OCI-LY1 (cell line): ENCODE results near the gene OR10H1.
"Not testable (repeated sequence)": the region's sequence is repeated elsewhere in the genome, so short reads cannot be mapped to it uniquely, and the experiment has no call there.

Experiments used
- H2AFZ ChIP-seq: fragments of 200-600 bp; sonication (generic), shearing (Covaris generic); 2 replicates; pipeline ENCODE4 v1.6.0; 2014; ENCODE audit warnings: antibody characterized with exemption, mild to moderate bottlenecking, low read length
- H3F3A ChIP-seq: fragments of 200-600 bp; sonication (generic), shearing (Covaris generic); 2 replicates; pipeline ENCODE4 v1.6.0; 2014; ENCODE audit warnings: mild to moderate bottlenecking, antibody characterized with exemption, low read length, moderate library complexity; ENCODE audit not compliant: insufficient read depth
- H3K27ac ChIP-seq: fragments of 200-600 bp; sonication (generic); 2 replicates; pipeline ENCODE4 v1.5.1; 2014; ENCODE audit warnings: low read length, mixed run types, mild to moderate bottlenecking, low read depth; ENCODE audit not compliant: poor library complexity, severe bottlenecking
- H3K27me3 ChIP-seq: fragments of 200-600 bp; sonication (generic); 2 replicates; pipeline ENCODE4 v1.6.0; 2014; ENCODE audit warnings: antibody characterized with exemption, mild to moderate bottlenecking, low read length, moderate library complexity; ENCODE audit not compliant: insufficient read depth
- H3K36me3 ChIP-seq: fragments of 200-600 bp; sonication (generic); 2 replicates; pipeline ENCODE4 v1.6.1; 2014; ENCODE audit warnings: mild to moderate bottlenecking, antibody characterized with exemption, low read length, moderate library complexity, mixed read lengths; ENCODE audit not compliant: insufficient read depth
- H3K4me1 ChIP-seq: fragments of 200-600 bp; sonication (generic); 2 replicates; pipeline ENCODE4 v1.5.1; 2014; ENCODE audit warnings: mild to moderate bottlenecking, low read length, moderate library complexity; ENCODE audit not compliant: insufficient read depth, severe bottlenecking
- H3K4me2 ChIP-seq: fragments of 200-600 bp; sonication (generic), shearing (Covaris generic); 2 replicates; pipeline ENCODE4 v1.6.1; 2014; ENCODE audit warnings: low read length
- H3K4me3 ChIP-seq: fragments of 200-600 bp; sonication (generic); 2 replicates; pipeline ENCODE4 v1.5.1; 2014; ENCODE audit warnings: low read length, low read depth, mild to moderate bottlenecking, mixed read lengths; ENCODE audit not compliant: poor library complexity, severe bottlenecking
- H3K79me2 ChIP-seq: fragments of 200-600 bp; shearing (Covaris generic); 2 replicates; pipeline ENCODE4 v1.6.1; 2016; ENCODE audit warnings: mixed run types, low read length, mixed read lengths; ENCODE audit not compliant: insufficient read depth
- H3K9ac ChIP-seq: fragments of 200-600 bp; sonication (generic), shearing (Covaris generic); 2 replicates; pipeline ENCODE4 v1.6.1; 2014; ENCODE audit warnings: mild to moderate bottlenecking, low read length, mixed read lengths
- H3K9me2 ChIP-seq: fragments of 200-600 bp; sonication (generic), shearing (Covaris generic); 2 replicates; pipeline ENCODE4 v1.6.1; 2014; ENCODE audit warnings: low read depth, mild to moderate bottlenecking, low read length, mixed read lengths
- H3K9me3 ChIP-seq: fragments of 200-600 bp; shearing (Covaris generic); 2 replicates; pipeline ENCODE4 v1.6.1; 2014; ENCODE audit warnings: low read length, mixed read lengths
- H4K20me1 ChIP-seq: fragments of 200-600 bp; sonication (generic), shearing (Covaris generic); 2 replicates; pipeline ENCODE4 v1.6.0; 2016; ENCODE audit warnings: mild to moderate bottlenecking, low read length; ENCODE audit not compliant: insufficient read depth
- CTCF ChIP-seq: fragments of 200-600 bp; sonication (generic), shearing (Covaris generic); IDR thresholded peaks from 2 replicates; pipeline ENCODE4 v1.5.1; 2017; ENCODE audit warnings: mild to moderate bottlenecking, antibody characterized with exemption, low read length, moderate library complexity, mixed read lengths
- EZH2 ChIP-seq: fragments of 200-600 bp; sonication (generic), shearing (Covaris generic); IDR thresholded peaks from 2 replicates; pipeline ENCODE4 v1.8.0; 2017; ENCODE audit warnings: borderline replicate concordance, mixed run types, mild to moderate bottlenecking, antibody characterized with exemption, low read length, moderate library complexity, mixed read lengths

Gene OR10H1

GRCh38 chr19:15776264-15776663, 39.2 kb downstream of the OR10H1 start:
- Histone ChIP-seq H3K27me3 (no peaks in the 10 kb centered on the region), H2AFZ (no peak overlapping the region), H3K9me3 (no peaks in the 10 kb centered on the region), H3K36me3 (no peaks in the 10 kb centered on the region), H4K20me1 (no peaks in the 10 kb centered on the region), H3K4me2 (no peak overlapping the region), H3K9ac (no peak overlapping the region), H3K9me2 (no peaks in the 10 kb centered on the region), H3K27ac (no peak overlapping the region), H3K4me3 (no peak overlapping the region), H3K79me2 (no peaks in the 10 kb centered on the region), H3F3A (no peaks in the 10 kb centered on the region), H3K4me1 (no peaks in the 10 kb centered on the region)
- TF ChIP-seq CTCF (no peak), EZH2 (no peak)

- H3K4me1 ChIP-seq = no peaks in the 10 kb centered on the region
- no peak overlapping the region for H3K4me2 ChIP-seq
- H3K36me3 ChIP-seq = no peaks in the 10 kb centered on the region
- H4K20me1 ChIP-seq = no peaks in the 10 kb centered on the region
- no peaks in the 10 kb centered on the region for H3K79me2 ChIP-seq
- no peak for TF ChIP-seq CTCF
- TF ChIP-seq EZH2 = no peak
- H2AFZ ChIP-seq = no peak overlapping the region
- H3K27ac ChIP-seq = no peak overlapping the region
- no peaks in the 10 kb centered on the region for H3K27me3 ChIP-seq
- H3F3A ChIP-seq = no peaks in the 10 kb centered on the region
- H3K4me3 ChIP-seq = no peak overlapping the region
- H3K9ac ChIP-seq = no peak overlapping the region
- no peaks in the 10 kb centered on the region for H3K9me3 ChIP-seq
- H3K9me2 ChIP-seq = no peaks in the 10 kb centered on the region
Observed at GRCh38 chr19:15775249-15775648, 40.2 kb downstream of the OR10H1 start.

GRCh38 chr19:15774159-15774558, 41.3 kb downstream of the OR10H1 start:
- H3K36me3 ChIP-seq, H3K4me2 ChIP-seq, H3K9me3 ChIP-seq, H3K27ac ChIP-seq, H3K9me2 ChIP-seq, H3F3A ChIP-seq, H4K20me1 ChIP-seq, H3K4me1 ChIP-seq, H3K27me3 ChIP-seq, H3K79me2 ChIP-seq, H3K9ac ChIP-seq, H3K4me3 ChIP-seq, H2AFZ ChIP-seq: not testable (repeated sequence)

GRCh38 chr19:15769586-15769985, 45.9 kb downstream of the OR10H1 start:
- H3K4me2 ChIP-seq = no peak overlapping the region
- H3K36me3 ChIP-seq = no peaks in the 10 kb centered on the region
- TF ChIP-seq EZH2 = no peak
- TF ChIP-seq CTCF = no peak
- no peaks in the 10 kb centered on the region for H3K27me3 ChIP-seq
- no peak overlapping the region for H3K9ac ChIP-seq
- H3K4me3 ChIP-seq = no peak overlapping the region
- H4K20me1 ChIP-seq = no peaks in the 10 kb centered on the region
- H3F3A ChIP-seq = no peaks in the 10 kb centered on the region
- H3K4me1 ChIP-seq = no peaks in the 10 kb centered on the region
- H3K27ac ChIP-seq = no peak overlapping the region
- H2AFZ ChIP-seq = no peak overlapping the region
- H3K9me3 ChIP-seq = no peaks in the 10 kb centered on the region
- no peaks in the 10 kb centered on the region for H3K79me2 ChIP-seq
- H3K9me2 ChIP-seq = no peaks in the 10 kb centered on the region
